A549 (cell line): ENCODE measurements around the gene SLC25A28. TPM values are rescaled to one million over a fixed set of nuclear protein-coding genes. Genes with fewer than 3 reads are reported as not detected.

ENCODE experiments used
- ATAC-seq, 2 experiments: fragments of 200-7000 bp in 1 of 2; fragments of >200 bp in 1 of 2; cut with Nextera tagmentation in 1 of 2; cut with Tn5 transposase in 1 of 2; 3 replicates each; pipeline versions ENCODE4 v1.8.0 to v1.9.1; 2018 to 2020; ENCODE audit warnings: mild to moderate bottlenecking in 1 of 2, moderate library complexity in 1 of 2
- CTCF ChIA-PET: fragments of 300-600 bp; sonication (Branson Sonifier 250); formaldehyde crosslinking; extraction: SDS; loops from one replicate; lab custom pipeline; 2021; ENCODE audit warnings: antibody characterized with exemption, inconsistent platforms; lab: Yijun Ruan, JAX
- POLR2A ChIA-PET: fragments of 350-600 bp; formaldehyde crosslinking; extraction: SDS; loops from one replicate; lab custom pipeline; 2021; ENCODE audit warnings: antibody characterized with exemption, inconsistent platforms; lab: Yijun Ruan, JAX
- DNase-seq, 2 experiments: peaks; one replicate each; pipeline versions ENCODE4 v3.0.0 to v3.0.0-alpha.2; 2011 to 2016; ENCODE audit warnings: low read depth in 1 of 2, low spot score in 1 of 2
- FAIRE-seq: peaks from 2 replicates; lab custom pipeline; 2011; peaks lifted over from hg19 to GRCh38; lab: Jason Lieb, UNC
- H3K27ac ChIP-seq, 2 experiments: fragments of >200 bp; sonication (Bioruptor Twin); formaldehyde crosslinking; 3 replicates each; pipeline ENCODE4 v1.5.1; 2016 to 2017
- H3K4me1 ChIP-seq: fragments of >200 bp; sonication (Bioruptor Twin); formaldehyde crosslinking; 3 replicates; pipeline ENCODE4 v1.6.1; 2016
- H3K4me2 ChIP-seq: fragments of >200 bp; sonication (Bioruptor Twin); formaldehyde crosslinking; 3 replicates; pipeline ENCODE4 v1.6.1; 2016
- H3K4me3 ChIP-seq: fragments of >200 bp; sonication (Bioruptor Twin); formaldehyde crosslinking; 3 replicates; pipeline ENCODE4 v1.5.1; 2016
- H3K9me3 ChIP-seq: fragments of >200 bp; sonication (Bioruptor Twin); formaldehyde crosslinking; 3 replicates; pipeline ENCODE4 v1.6.1; 2016
- CHD2 ChIP-seq: fragments of 150-350 bp; IDR thresholded peaks from 2 replicates; pipeline ENCODE4 v1.6.1; 2014; ENCODE audit warnings: low read length; ENCODE audit not compliant: partially characterized antibody
- CHD4 ChIP-seq: fragments of 200-600 bp; sonication (generic); IDR thresholded peaks from 2 replicates; pipeline ENCODE4 v1.6.1; 2016; ENCODE audit warnings: antibody characterized with exemption, mild to moderate bottlenecking, borderline replicate concordance
- EHF ChIP-seq: fragments of 250-450 bp; sonication (Bioruptor Pico); IDR thresholded peaks from 2 replicates; pipeline ENCODE4 v1.5.0; 2020; ENCODE audit warnings: mild to moderate bottlenecking
- FOSB ChIP-seq: fragments of 250-450 bp; sonication (Bioruptor Pico); IDR thresholded peaks from 2 replicates; pipeline ENCODE4 v1.5.0; 2020; ENCODE audit warnings: mild to moderate bottlenecking, moderate library complexity
- FOSL2 ChIP-seq, 2 experiments: fragments of 450-650 bp in 1 of 2; fragments of >200 bp in 1 of 2; sonication (Bioruptor Twin) in 1 of 2; formaldehyde crosslinking; IDR thresholded peaks; 2 replicates each; pipeline versions ENCODE4 v1.5.0 to v1.6.1; 2016 to 2020; ENCODE audit warnings: mild to moderate bottlenecking in 1 of 2, moderate library complexity in 1 of 2
- HEYL ChIP-seq: fragments of 250-450 bp; sonication (Bioruptor Pico); IDR thresholded peaks from 2 replicates; pipeline ENCODE4 v1.8.0; 2021; ENCODE audit warnings: mild to moderate bottlenecking, moderate library complexity
- HOXB13 ChIP-seq: fragments of 250-450 bp; sonication (Bioruptor Pico); IDR thresholded peaks from 2 replicates; pipeline ENCODE4 v1.5.0; 2020; ENCODE audit warnings: low read depth, mild to moderate bottlenecking, moderate library complexity
- NPAS2 ChIP-seq: fragments of 250-450 bp; sonication (Bioruptor Pico); IDR thresholded peaks from 2 replicates; pipeline ENCODE4 v1.8.0; 2022; ENCODE audit warnings: mild to moderate bottlenecking, moderate library complexity, borderline replicate concordance
- PHF8 ChIP-seq: fragments of 200-600 bp; sonication (generic); IDR thresholded peaks from 2 replicates; pipeline ENCODE4 v1.6.1; 2016; ENCODE audit warnings: low read depth, mild to moderate bottlenecking, antibody characterized with exemption, moderate library complexity, borderline replicate concordance
- RCOR1 ChIP-seq: fragments of 150-350 bp; IDR thresholded peaks from 2 replicates; pipeline ENCODE4 v1.6.1; 2014; ENCODE audit warnings: antibody characterized with exemption, low read length, low read depth
- TFCP2L1 ChIP-seq: fragments of 250-450 bp; sonication (Bioruptor Pico); IDR thresholded peaks from 2 replicates; pipeline ENCODE4 v1.5.0; 2021; ENCODE audit warnings: mild to moderate bottlenecking
- ZSCAN20 ChIP-seq: fragments of 250-450 bp; sonication (Bioruptor Pico); IDR thresholded peaks from 2 replicates; pipeline ENCODE4 v1.8.0; 2022; ENCODE audit warnings: mild to moderate bottlenecking, moderate library complexity
- WGBS: methylation state at CpG from one replicate; pipeline ENCODE4 v1.1.6; 2017; ENCODE audit errors: missing lambda C conversion rate; 5-methylcytosine and 5-hydroxymethylcytosine counted together
- polyA plus RNA-seq, 4 experiments: library from polyadenylated mRNA; depleted of rRNA in 3 of 4; stranded (reverse); fragments of >200 nt; fragmentation: RNase III in 1 of 4; extraction: RNeasy Plus Mini Kit Qiagen cat#74134 plus additional on column Dnase treatment in 1 of 4; gene quantifications; 2 replicates in 3 of 4; 3 replicates in 1 of 4; pipeline ENCODE4 v1.2.3, GENCODE V29; 2011 to 2017
- TF ChIP-seq, protein P1 (sequence below): fragments of 250-450 bp; sonication (Bioruptor Pico); IDR thresholded peaks from 2 replicates; pipeline ENCODE4 v1.5.0; 2021; ENCODE audit warnings: mild to moderate bottlenecking, moderate library complexity, borderline replicate concordance
- TF ChIP-seq, protein P2 (sequence below): fragments of 200-600 bp; sonication (generic); IDR thresholded peaks from 2 replicates; pipeline ENCODE4 v1.6.1; 2016; ENCODE audit warnings: antibody characterized with exemption, mild to moderate bottlenecking, moderate library complexity
- TF ChIP-seq, protein P3 (sequence below): fragments of 150-350 bp; IDR thresholded peaks from 2 replicates; pipeline ENCODE4 v1.6.1; 2014; ENCODE audit warnings: low read depth, mild to moderate bottlenecking, low read length

SLC25A28 gene
- polyA plus RNA-seq, 2 of the 4 experiments (the other 2 are of a cell fraction), result 21.4 to 24.1 TPM

DNA sequence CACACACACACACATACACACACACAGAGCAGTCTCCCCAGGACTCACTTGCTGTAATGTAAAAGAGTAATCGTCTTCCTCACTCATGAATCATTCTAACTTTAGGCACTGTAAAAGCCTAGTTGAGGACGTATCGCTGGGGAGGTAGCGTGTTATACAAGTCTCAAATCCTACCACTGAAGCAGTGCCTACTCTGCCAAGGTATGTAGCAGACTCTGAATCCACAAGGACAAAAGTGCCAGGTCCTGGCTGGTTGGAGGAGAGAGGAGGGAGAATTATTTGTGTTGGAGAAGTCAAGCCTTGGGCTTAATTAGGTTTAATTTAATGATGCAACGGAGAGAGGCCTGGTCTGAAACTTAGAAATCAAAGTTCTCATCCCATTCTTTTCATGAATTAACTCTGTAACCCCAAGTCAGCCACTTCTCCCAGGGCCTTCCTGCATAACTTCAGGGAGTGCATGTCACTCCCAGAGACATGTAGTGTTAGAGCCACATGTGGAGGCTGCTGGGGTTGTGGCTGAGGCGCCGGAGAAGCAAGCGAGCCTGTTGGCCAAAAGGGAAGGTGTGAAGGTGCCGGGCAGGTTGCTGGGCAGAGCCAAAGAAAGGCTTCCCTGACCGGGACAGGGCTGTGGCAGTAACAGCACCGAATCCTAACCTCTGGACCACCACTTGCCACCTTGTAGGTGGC lies 50.8 kb downstream of the SLC25A28 start (continued):
- TF ChIP-seq, protein P1, sequence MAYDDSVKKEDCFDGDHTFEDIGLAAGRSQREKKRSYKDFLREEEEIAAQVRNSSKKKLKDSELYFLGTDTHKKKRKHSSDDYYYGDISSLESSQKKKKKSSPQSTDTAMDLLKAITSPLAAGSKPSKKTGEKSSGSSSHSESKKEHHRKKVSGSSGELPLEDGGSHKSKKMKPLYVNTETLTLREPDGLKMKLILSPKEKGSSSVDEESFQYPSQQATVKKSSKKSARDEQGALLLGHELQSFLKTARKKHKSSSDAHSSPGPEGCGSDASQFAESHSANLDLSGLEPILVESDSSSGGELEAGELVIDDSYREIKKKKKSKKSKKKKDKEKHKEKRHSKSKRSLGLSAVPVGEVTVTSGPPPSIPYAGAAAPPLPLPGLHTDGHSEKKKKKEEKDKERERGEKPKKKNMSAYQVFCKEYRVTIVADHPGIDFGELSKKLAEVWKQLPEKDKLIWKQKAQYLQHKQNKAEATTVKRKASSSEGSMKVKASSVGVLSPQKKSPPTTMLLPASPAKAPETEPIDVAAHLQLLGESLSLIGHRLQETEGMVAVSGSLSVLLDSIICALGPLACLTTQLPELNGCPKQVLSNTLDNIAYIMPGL (CRISPR knock-in tag), result no peak
- TF ChIP-seq CHD2, result no peak
- no peak for TF ChIP-seq EHF (CRISPR knock-in tag)
- TF ChIP-seq, all 56 proteins: peak for 0

DNA sequence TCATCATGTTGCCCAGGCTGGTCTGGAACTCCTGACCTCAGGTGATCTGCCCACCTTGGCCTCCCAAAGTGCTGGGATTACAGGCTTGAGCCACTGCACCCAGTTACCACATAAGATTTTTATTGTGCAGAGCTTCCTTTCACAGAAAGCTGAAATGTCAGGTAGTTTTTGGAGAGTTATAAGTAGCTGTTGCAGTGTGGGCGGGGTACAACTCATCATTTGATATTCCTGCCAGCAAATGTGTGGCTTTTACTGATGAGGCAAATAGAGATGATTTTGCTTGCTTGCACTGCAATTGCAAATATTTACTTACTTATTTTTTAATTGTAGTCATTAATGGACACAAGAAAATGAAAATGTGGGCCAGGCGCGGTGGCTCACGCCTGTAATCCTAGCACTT lies 55.1 kb downstream of the SLC25A28 start:
- Histone ChIP-seq H3K4me2 (no peak overlapping the region), H3K27ac (no peak overlapping the region), H3K4me1 (no peaks in the 10 kb centered on the region), H3K4me3 (no peak overlapping the region), H3K9me3 (no peaks in the 10 kb centered on the region)
- CTCF ChIA-PET, result interaction anchor here (0.7 to 2.0 kb wide), 5 partner anchors 11 to 146 kb away, joined by 3 to 8 read pairs (median 3); no protein-coding TSS in a partner anchor
- POLR2A ChIA-PET, result interaction anchor here (1.2 to 1.4 kb wide), 2 partner anchors 55 to 135 kb away, joined by 3 read pairs; partner anchors contain the start of genes GOT1 and SLC25A28
- no peak for DNase-seq
- no peak for FAIRE-seq
- 91% methylated on average over 4 of the region's 4 CpGs for WGBS
- TF ChIP-seq CHD4 (no peak), TFCP2L1 (CRISPR knock-in tag) (no peak), HEYL (CRISPR knock-in tag) (no peak), ZSCAN20 (CRISPR knock-in tag) (no peak), RCOR1 (no peak)
- TF ChIP-seq, protein P1 (CRISPR knock-in tag), result no peak
- TF ChIP-seq, protein P2, sequence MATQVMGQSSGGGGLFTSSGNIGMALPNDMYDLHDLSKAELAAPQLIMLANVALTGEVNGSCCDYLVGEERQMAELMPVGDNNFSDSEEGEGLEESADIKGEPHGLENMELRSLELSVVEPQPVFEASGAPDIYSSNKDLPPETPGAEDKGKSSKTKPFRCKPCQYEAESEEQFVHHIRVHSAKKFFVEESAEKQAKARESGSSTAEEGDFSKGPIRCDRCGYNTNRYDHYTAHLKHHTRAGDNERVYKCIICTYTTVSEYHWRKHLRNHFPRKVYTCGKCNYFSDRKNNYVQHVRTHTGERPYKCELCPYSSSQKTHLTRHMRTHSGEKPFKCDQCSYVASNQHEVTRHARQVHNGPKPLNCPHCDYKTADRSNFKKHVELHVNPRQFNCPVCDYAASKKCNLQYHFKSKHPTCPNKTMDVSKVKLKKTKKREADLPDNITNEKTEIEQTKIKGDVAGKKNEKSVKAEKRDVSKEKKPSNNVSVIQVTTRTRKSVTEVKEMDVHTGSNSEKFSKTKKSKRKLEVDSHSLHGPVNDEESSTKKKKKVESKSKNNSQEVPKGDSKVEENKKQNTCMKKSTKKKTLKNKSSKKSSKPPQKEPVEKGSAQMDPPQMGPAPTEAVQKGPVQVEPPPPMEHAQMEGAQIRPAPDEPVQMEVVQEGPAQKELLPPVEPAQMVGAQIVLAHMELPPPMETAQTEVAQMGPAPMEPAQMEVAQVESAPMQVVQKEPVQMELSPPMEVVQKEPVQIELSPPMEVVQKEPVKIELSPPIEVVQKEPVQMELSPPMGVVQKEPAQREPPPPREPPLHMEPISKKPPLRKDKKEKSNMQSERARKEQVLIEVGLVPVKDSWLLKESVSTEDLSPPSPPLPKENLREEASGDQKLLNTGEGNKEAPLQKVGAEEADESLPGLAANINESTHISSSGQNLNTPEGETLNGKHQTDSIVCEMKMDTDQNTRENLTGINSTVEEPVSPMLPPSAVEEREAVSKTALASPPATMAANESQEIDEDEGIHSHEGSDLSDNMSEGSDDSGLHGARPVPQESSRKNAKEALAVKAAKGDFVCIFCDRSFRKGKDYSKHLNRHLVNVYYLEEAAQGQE, result no peak
- ATAC-seq, result no peak

DNA sequence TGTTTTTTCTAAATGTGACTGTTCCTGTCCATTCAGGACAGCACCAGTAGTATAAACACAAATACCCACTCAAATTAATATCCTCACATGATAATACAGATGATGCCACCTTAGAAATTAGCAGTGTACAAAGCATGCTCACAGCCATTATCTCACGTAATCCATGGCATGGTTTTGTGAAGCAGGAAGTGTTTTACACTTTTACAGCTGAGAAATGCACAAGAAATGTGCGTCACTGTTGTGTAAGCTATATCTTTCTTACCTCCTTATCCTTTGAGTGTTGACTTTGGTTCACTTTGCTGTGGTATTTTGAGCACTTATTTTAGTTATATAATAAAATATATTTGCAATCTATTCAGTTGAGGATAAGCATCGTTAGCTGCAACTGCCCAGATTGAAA lies 55.9 kb downstream of the SLC25A28 start:
- ChIA-PET CTCF (interaction anchor here (1.1 to 2.0 kb wide), 4 partner anchors 10 to 48 kb away, joined by 3 to 8 read pairs (median 3); no protein-coding TSS in a partner anchor), POLR2A (interaction anchor here (1.2 to 1.4 kb wide), 2 partner anchors 56 to 134 kb away, joined by 3 read pairs; partner anchors contain the start of genes GOT1 and SLC25A28)
- Histone ChIP-seq H3K27ac (no peak overlapping the region), H3K9me3 (no peaks in the 10 kb centered on the region), H3K4me1 (no peaks in the 10 kb centered on the region), H3K4me2 (no peak overlapping the region), H3K4me3 (no peak overlapping the region)
- 36% methylated on average over 3 of the region's 3 CpGs for WGBS
- TF ChIP-seq NPAS2 (CRISPR knock-in tag) (no peak), FOSL2 (IDR thresholded peaks at IDR 0.05) (no peak), FOSL2 (CRISPR knock-in tag; IDR thresholded peaks at IDR 0.05) (no peak), PHF8 (no peak), FOSB (CRISPR knock-in tag) (no peak), HOXB13 (no peak)
- TF ChIP-seq, protein P3, sequence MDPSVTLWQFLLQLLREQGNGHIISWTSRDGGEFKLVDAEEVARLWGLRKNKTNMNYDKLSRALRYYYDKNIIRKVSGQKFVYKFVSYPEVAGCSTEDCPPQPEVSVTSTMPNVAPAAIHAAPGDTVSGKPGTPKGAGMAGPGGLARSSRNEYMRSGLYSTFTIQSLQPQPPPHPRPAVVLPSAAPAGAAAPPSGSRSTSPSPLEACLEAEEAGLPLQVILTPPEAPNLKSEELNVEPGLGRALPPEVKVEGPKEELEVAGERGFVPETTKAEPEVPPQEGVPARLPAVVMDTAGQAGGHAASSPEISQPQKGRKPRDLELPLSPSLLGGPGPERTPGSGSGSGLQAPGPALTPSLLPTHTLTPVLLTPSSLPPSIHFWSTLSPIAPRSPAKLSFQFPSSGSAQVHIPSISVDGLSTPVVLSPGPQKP, result no peak
- no peak for FAIRE-seq
- ATAC-seq, result no peak
- no peak for DNase-seq
